HG03469 (cell line): ENCODE data around the gene ZEB1.
"Not testable (repeated sequence)": the region's sequence is repeated elsewhere in the genome, so short reads cannot be mapped to it uniquely, and the experiment has no call there.

Experiments used
- ATAC-seq: cut with Tn5 transposase; IDR thresholded peaks from one replicate; pipeline ENCODE4 v1.9.1; 2021; ENCODE audit warnings: mild to moderate bottlenecking, moderate library complexity, moderate number of reproducible peaks; ENCODE audit not compliant: unreplicated experiment

ZEB1 gene

DNA sequence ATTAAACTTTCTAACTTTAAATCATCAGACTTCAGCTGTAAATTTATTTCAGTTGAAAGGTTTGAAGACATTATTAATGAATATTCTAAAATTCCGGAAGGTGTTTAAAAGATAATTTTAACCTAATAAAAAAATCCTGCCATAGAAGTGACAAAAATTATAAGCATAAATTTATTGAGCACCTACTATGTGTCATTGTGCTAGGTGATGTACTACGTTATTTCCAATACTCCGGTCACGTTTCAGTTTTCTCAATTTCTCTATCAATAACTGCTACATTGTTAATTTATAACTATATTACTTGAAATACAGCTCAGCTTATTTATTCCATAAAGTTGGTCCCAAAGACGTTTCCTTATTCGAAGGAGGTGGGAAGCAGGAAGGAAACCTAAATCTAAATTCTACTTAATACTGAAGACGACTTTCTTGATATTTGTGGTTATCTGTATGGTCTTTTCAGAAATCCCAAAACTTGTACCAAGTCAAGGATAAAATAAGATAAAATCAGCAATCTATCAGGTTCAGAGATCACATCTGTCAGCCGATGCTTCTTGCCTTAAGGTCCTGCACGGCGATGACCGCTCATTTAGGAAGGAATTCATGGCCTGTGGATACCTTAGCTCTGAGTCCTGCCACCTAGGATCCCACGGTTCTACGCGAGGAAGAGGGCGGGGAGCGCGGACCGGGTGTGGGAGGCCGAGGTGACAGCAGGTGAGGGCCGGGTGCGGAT, 1.2 kb upstream of the ZEB1 start:
- no peak for ATAC-seq

- peak; percentile 59 for ATAC-seq
Measured at GRCh38 chr10:31318382-31318853, 598 bp upstream of the ZEB1 start.

- ATAC-seq = no peak
Measured at GRCh38 chr10:31319602-31320549, 860 bp downstream of the ZEB1 start.

GRCh38 chr10:31320550-31321211, 1.7 kb downstream of the ZEB1 start:
- peak; percentile 21 for ATAC-seq

DNA sequence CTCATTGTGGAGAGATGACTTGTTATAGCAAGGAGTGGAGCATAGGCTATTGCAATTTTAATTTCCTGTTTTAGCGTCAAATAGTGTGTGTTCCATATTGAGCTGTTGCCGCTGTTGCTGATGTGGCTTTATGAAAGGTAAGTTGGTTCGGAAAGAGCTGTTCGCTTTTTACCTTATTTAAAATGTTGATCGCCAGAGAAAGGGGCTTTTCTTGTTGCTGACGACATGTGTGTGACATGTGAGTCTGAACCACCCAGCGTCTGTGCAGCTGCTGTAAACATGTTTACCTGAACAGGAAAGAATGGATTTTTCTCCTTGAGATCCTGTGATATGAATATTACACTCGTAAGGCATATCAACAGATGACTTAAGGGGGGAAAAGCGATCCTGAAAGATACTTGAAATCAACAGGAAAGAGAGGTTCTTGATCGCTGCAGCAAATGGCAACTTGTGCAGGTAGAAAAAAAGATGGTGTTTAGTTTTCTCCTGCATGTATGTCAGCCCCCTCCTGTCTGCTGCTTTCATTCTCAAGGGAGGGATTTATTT, 2.5 kb downstream of the ZEB1 start:
- no peak for ATAC-seq

GRCh38 chr10:31322647-31323046, 3.6 kb downstream of the ZEB1 start:
- no peak for ATAC-seq

DNA sequence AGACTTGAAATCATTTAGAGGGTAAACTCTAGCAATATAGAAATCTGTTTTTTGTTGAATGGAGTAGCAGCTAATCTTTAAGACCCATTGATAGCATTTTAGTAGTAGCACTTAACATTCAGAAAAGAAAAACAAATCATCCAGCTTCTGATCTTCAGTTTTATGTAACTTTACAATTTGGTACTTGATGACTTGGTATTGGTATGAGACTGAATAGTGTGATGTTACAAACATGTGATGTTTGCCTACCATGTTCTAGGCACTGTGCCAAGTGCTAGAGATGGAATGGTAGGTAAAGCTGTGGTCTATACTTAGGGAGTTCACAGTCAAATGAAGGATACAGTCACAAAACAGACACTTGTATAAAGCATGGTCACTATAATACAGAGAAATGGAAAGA, 21.3 kb downstream of the ZEB1 start:
- no peak for ATAC-seq

DNA sequence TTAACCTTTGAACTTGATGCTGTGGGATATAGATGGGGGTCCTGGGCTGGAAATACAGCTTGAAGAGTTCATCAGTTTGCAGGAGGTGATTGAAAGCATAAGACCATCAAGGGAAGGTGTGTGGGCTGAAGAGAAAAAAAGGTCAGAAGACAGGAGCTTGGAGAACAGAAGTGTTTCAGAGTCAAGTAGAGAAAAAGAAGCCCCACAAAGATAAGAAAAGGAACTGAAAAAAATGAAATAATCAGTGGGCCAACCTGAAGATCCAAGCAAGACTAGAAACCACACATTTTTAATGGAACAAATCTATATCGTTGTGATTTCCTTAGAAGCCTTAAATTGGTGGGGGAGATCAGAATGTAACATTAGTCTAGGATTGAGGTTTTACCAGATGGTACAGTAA, 22.5 kb downstream of the ZEB1 start:
- ATAC-seq = no peak

DNA sequence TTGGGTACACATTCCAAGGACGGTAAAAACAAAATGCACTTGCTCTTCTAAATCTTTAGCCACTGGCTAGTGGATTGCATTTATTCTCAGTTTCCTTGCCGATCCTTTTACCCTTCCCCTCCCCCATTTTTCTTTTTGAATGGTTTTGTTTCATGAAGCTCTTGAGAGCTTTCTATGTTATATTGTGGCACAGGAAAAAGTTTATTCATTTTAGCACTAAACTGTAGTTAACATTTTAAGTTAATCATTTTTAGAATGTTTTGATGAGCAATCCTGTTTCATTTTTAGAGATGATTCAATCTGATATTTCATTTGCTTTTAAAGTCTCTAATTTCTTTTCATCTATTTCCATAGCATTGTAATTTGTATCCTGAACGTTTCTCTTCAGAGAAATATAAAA, 24.0 kb downstream of the ZEB1 start:
- no peak for ATAC-seq

GRCh38 chr10:31343551-31343950, 24.5 kb downstream of the ZEB1 start:
- ATAC-seq = no peak

DNA sequence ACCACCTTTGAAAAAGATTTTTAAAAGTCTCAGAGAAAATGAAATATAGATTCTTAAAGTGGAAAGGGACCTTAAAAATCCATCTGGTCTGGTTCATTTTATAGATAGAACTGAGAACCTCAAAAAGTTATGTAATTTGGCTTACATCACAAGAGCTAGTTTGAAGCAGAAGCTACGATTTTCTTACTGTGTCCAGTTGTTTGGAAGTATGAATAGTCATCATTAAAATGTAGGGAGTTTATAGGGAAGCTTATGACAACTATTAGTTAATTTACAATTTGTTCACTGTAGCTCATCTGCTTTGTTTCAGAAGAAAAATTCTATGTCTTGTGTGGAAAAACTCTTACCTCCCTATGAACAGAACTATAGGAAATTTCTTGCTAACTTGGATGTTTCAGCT, 26.9 kb downstream of the ZEB1 start:
- no peak for ATAC-seq

GRCh38 chr10:31346953-31347352, 27.9 kb downstream of the ZEB1 start:
- no peak for ATAC-seq

DNA sequence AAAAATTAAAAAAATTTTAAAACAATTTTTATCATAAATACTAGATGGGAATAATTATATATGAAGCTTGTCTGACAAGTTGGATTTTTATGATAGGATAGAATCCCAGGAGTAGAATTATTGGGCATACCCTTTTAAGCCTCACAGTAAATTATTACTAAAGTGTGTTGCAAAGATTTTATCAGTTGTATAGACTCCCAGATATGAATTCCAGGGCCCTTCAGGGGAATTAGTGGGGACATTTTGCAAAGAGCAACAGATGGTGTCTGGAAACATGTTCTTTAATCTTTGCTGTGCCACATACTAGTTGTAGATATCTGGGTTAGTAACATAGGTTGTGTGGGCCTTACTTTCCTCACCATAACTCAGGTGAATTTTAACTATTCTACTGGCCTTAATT, 28.7 kb downstream of the ZEB1 start:
- no peak for ATAC-seq

DNA sequence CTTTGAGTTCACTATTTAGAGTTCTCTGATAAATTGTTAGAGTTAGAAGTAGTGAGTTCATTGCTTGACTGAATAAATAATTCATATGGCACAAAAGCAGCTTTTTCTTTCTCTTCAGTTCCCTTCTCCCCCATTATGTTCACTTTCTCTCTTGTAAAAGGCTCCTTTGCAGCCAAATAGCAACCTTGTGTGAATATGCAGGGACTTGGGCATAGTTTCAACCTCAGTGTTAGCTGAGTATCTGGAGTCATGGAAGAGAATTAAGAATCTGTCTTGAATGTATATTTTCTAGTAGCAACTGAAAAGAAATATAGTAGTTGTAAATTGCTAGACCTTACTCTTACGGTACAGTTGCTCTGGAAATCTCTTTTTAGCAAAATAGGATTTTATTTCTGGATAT, 31.9 kb downstream of the ZEB1 start:
- ATAC-seq = no peak

DNA sequence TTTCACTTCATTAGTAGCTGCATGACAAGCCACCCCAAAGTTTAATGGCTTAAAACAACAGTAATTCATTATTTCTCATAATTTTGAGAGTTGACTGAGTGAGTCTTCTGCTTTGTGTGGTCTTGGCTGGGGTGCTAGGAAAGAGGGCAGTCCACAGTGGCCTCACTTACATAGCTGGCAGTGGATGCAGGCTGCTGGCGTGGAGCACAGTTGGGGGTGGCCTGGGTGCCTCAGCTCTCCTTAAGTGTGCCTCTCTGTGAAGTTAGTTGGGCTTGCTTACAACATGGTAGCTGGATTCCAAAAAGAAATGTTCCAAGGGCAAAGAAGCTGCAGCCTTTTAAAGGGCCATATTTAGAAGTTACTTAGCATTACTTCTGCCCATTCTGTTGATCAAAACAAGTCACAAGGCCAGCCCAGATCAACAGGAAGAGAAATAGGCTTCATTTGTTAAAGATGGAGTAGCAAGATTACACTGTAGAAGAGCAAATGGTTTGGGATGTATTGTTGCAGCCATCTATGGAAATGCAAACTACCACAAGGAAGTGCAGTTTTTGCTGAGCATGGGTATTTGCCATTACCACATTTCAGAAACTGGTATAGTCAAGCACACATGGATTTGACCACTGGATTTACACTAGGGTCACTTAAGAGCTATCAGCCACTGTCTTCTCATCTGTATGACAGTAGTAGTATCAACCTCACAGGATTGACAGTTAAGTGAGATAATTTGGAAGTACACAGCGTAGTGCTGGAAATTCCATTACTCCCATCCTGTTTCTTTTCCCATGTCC, 33.6 kb downstream of the ZEB1 start:
- ATAC-seq = no peak

- ATAC-seq = peak; percentile 83
Measured at GRCh38 chr10:31353574-31353973, 34.6 kb downstream of the ZEB1 start.

DNA sequence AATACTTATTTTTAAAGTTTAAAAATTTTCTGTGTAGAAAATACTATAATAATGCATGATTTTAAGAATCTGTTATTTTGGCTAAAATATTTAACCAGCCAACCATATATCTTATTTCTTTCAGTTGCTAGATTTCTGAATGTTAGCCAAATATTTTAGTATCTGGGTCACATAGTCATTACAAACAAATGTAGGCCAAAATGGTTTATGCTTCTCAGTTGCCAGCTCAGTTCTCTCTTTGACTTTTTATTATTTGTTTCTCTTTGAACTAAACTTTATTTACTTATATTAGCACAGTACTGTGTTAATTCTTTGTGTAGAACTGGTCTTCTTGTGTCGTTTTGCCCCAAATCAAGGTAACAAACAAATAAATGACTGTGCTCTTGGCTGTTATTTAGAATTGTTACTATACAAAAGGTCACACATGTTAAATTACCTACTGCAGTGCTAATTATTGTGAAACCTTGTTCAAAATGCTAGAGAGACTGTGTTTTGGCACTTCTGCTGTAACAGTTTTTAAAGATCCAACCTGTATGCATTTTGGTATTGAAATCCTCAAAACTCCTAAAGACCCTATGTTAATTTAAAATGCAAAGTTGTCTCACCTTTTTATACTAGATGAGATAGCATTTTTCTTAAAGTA, 39.8 kb downstream of the ZEB1 start:
- ATAC-seq = no peak

DNA sequence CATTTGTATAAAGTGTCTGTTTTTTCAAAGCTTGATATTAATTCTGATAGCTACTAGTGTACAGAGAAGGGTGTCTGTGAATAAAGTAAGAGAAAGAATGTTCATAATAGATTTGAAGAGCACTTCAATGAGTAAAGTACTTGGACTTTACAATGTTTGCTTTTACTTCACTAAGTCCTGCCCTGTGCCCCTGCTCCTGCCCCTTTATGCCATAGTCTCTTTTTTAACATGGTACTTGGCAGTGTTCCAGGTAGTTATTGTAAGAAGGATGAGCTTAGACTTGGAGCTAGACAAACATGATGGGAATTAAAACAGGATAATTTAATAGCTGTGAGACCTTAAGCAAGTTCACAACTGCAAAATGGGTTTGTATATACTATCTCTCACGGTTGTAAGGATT, 41.0 kb downstream of the ZEB1 start:
- no peak for ATAC-seq

DNA sequence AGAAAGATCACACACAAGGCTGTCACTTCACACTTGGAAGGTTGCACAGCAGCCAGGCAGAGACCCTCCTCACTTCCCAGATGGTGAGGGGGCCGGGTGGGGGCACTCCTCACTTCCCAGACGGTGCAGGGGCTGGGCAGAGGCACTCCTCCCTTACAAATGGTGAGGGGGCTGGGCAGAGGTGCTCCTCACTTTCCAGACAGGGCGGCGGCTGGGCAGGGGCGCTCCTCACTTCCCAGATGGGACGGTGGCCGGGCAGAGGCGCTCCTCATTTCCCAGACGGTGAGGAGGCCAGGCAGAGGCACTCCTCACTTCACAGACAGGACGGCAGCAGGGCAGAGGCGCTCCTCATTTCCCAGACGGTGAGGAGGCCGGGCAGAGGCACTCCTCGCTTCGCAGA, 42.5 kb downstream of the ZEB1 start:
- ATAC-seq = not testable (repeated sequence)
